Fibroblast of villous mesenchyme (primary cell): Measurements from ENCODE around the gene SLC3A2. TPM values are rescaled to one million over a fixed set of nuclear protein-coding genes. Genes with fewer than 3 reads are reported as not detected.
A peak's percentile ranks its signal among the peaks of the same experiment; 100 is the strongest.

Source experiments
- DNase-seq: peaks from one replicate; pipeline ENCODE4 v3.0.0-alpha.2; 2010; ENCODE audit warnings: low read depth
- H3K4me3 ChIP-seq: 2 replicates; pipeline ENCODE4 v1.5.1; 2011; ENCODE audit warnings: low read depth, mild to moderate bottlenecking, low read length
- CTCF ChIP-seq: IDR thresholded peaks from 2 replicates; pipeline ENCODE4 v1.5.1; 2012; ENCODE audit warnings: low read depth, mild to moderate bottlenecking, low read length; ENCODE audit not compliant: insufficient read depth
- total RNA-seq: library from RNA; depleted of rRNA; stranded (reverse); fragments of >200 nt; gene quantifications from 2 replicates; pipeline ENCODE4 v1.2.3, GENCODE V29; 2012

Gene SLC3A2
- total RNA-seq, 1 donor = 117 TPM

- TF ChIP-seq CTCF = no peak
- DNase-seq = no peak
- peak overlapping the region; percentile 40 for H3K4me3 ChIP-seq
These were observed 4.5 kb downstream of the SLC3A2 start for GRCh38 chr11:62885137-62885750.

- TF ChIP-seq CTCF = no peak
- DNase-seq = no peak
- no peak overlapping the region for H3K4me3 ChIP-seq
These were observed 7.7 kb downstream of the SLC3A2 start for GRCh38 chr11:62888406-62888805.

GRCh38 chr11:62889126-62889483 lies 8.4 kb downstream of the SLC3A2 start:
- no peak for DNase-seq
- no peak for TF ChIP-seq CTCF
- H3K4me3 ChIP-seq = no peak overlapping the region

GRCh38 chr11:62889484-62890437 lies 9.1 kb downstream of the SLC3A2 start:
- no peak for TF ChIP-seq CTCF
- DNase-seq = peak; percentile 97

GRCh38 chr11:62892077-62892922 lies 11.6 kb downstream of the SLC3A2 start:
- DNase-seq = no peak
- H3K4me3 ChIP-seq = no peak overlapping the region
- no peak for TF ChIP-seq CTCF

More at GRCh38 chr11:62889484-62890437, 9.1 kb downstream of the SLC3A2 start:
- H3K4me3 ChIP-seq = no peak overlapping the region

GRCh38 chr11:62895501-62895900 lies 14.8 kb downstream of the SLC3A2 start:
- H3K4me3 ChIP-seq = no peak overlapping the region
- no peak for DNase-seq
- TF ChIP-seq CTCF = no peak
